GM19193 (cell line): ENCODE data around the gene NME9.

Source experiments
- POLR2A ChIP-seq: IDR thresholded peaks from 4 replicates; pipeline ENCODE4 v1.6.1; 2011; ENCODE audit not compliant: insufficient read depth, insufficient read length; ENCODE audit errors: extremely low read depth

Gene NME9

GRCh38 chr3:138366006-138366759, 36.5 kb upstream of the NME9 start:
- TF ChIP-seq POLR2A, result no peak

GRCh38 chr3:138365253-138365555, 35.6 kb upstream of the NME9 start:
- no peak for TF ChIP-seq POLR2A

GRCh38 chr3:138364356-138365252, 35.0 kb upstream of the NME9 start:
- TF ChIP-seq POLR2A, result no peak

- TF ChIP-seq POLR2A, result no peak
These were observed 33.7 kb upstream of the NME9 start for GRCh38 chr3:138363322-138363721.

GRCh38 chr3:138362538-138362937, 32.9 kb upstream of the NME9 start:
- no peak for TF ChIP-seq POLR2A

GRCh38 chr3:138361561-138361971, 31.9 kb upstream of the NME9 start:
- no peak for TF ChIP-seq POLR2A

GRCh38 chr3:138360869-138361525, 31.3 kb upstream of the NME9 start:
- TF ChIP-seq POLR2A, result no peak

GRCh38 chr3:138359919-138360868, 30.5 kb upstream of the NME9 start:
- no peak for TF ChIP-seq POLR2A

- TF ChIP-seq POLR2A, result no peak
These were observed 29.7 kb upstream of the NME9 start for GRCh38 chr3:138359148-138359918.

GRCh38 chr3:138356730-138357405, 27.2 kb upstream of the NME9 start:
- no peak for TF ChIP-seq POLR2A

GRCh38 chr3:138355071-138355470, 25.4 kb upstream of the NME9 start:
- no peak for TF ChIP-seq POLR2A

GRCh38 chr3:138354376-138354775, 24.7 kb upstream of the NME9 start:
- TF ChIP-seq POLR2A, result no peak

GRCh38 chr3:138351916-138352550, 22.4 kb upstream of the NME9 start:
- no peak for TF ChIP-seq POLR2A
